Measurements from ENCODE around the gene HSPA2.
"Not testable (repeated sequence)": the region's sequence is repeated elsewhere in the genome, so short reads cannot be mapped to it uniquely, and the experiment has no call there.

The HSPA2 gene

GRCh38 chr14:64550621-64551333 lies 10.2 kb downstream of the HSPA2 start:
- H3K4me3 ChIP-seq (ENCODE audit: low read length), result peak overlapping the region; percentile 69

GRCh38 chr14:64554556-64554955 lies 14.0 kb downstream of the HSPA2 start:
- Histone ChIP-seq H3K4me3 (ENCODE audit: low read length) (no peak overlapping the region), H3K9ac (ENCODE audit: low read length) (no peak overlapping the region)

More at GRCh38 chr14:64550621-64551333, 10.2 kb downstream of the HSPA2 start:
- H3K4me1 ChIP-seq (ENCODE audit: control insufficient read depth, insufficient read depth, low read length), result peaks cover 2% of the 10 kb centered on the region
- H3K27ac ChIP-seq (ENCODE audit: low read depth, low read length), result no peak overlapping the region
- H3K36me3 ChIP-seq (ENCODE audit: control insufficient read depth, insufficient read depth, low read length), result no peaks in the 10 kb centered on the region
- H3K9ac ChIP-seq (ENCODE audit: low read length), result no peak overlapping the region
- no peaks in the 10 kb centered on the region for H3K27me3 ChIP-seq (ENCODE audit: control insufficient read depth, insufficient read depth, low read length)

GRCh38 chr14:64556526-64556925 lies 16.0 kb downstream of the HSPA2 start:
- H3K4me3 ChIP-seq (ENCODE audit: low read length), result no peak overlapping the region
- no peaks in the 10 kb centered on the region for H3K27me3 ChIP-seq (ENCODE audit: control insufficient read depth, insufficient read depth, low read length)
- H3K4me1 ChIP-seq (ENCODE audit: control insufficient read depth, insufficient read depth, low read length), result no peaks in the 10 kb centered on the region
- no peak overlapping the region for H3K27ac ChIP-seq (ENCODE audit: low read depth, low read length)
- H3K9ac ChIP-seq (ENCODE audit: low read length), result no peak overlapping the region
- H3K36me3 ChIP-seq (ENCODE audit: control insufficient read depth, insufficient read depth, low read length), result no peaks in the 10 kb centered on the region

More at GRCh38 chr14:64554556-64554955, 14.0 kb downstream of the HSPA2 start:
- no peaks in the 10 kb centered on the region for H3K36me3 ChIP-seq (ENCODE audit: control insufficient read depth, insufficient read depth, low read length)
- peaks cover under 1% of the 10 kb centered on the region for H3K4me1 ChIP-seq (ENCODE audit: control insufficient read depth, insufficient read depth, low read length)
- H3K27me3 ChIP-seq (ENCODE audit: control insufficient read depth, insufficient read depth, low read length), result no peaks in the 10 kb centered on the region
- H3K27ac ChIP-seq (ENCODE audit: low read depth, low read length), result no peak overlapping the region

- H3K27me3 ChIP-seq (ENCODE audit: control insufficient read depth, insufficient read depth, low read length); H3K27ac ChIP-seq (ENCODE audit: low read depth, low read length); H3K36me3 ChIP-seq (ENCODE audit: control insufficient read depth, insufficient read depth, low read length); H3K4me1 ChIP-seq (ENCODE audit: control insufficient read depth, insufficient read depth, low read length); H3K9ac ChIP-seq (ENCODE audit: low read length); H3K4me3 ChIP-seq (ENCODE audit: low read length): not testable (repeated sequence)
These were observed 17.7 kb downstream of the HSPA2 start for GRCh38 chr14:64558216-64558615.

- peaks cover 4% of the 10 kb centered on the region for H3K4me1 ChIP-seq (ENCODE audit: control insufficient read depth, insufficient read depth, low read length)
- H3K4me3 ChIP-seq (ENCODE audit: low read length), result no peak overlapping the region
- H3K36me3 ChIP-seq (ENCODE audit: control insufficient read depth, insufficient read depth, low read length), result no peaks in the 10 kb centered on the region
- no peak overlapping the region for H3K27ac ChIP-seq (ENCODE audit: low read depth, low read length)
- H3K27me3 ChIP-seq (ENCODE audit: control insufficient read depth, insufficient read depth, low read length), result no peaks in the 10 kb centered on the region
- no peak overlapping the region for H3K9ac ChIP-seq (ENCODE audit: low read length)
These were observed 21.1 kb downstream of the HSPA2 start for GRCh38 chr14:64561631-64562030.

GRCh38 chr14:64562436-64562835 lies 21.9 kb downstream of the HSPA2 start:
- Histone ChIP-seq H3K36me3 (ENCODE audit: control insufficient read depth, insufficient read depth, low read length) (no peaks in the 10 kb centered on the region), H3K27me3 (ENCODE audit: control insufficient read depth, insufficient read depth, low read length) (no peaks in the 10 kb centered on the region), H3K27ac (ENCODE audit: low read depth, low read length) (no peak overlapping the region), H3K9ac (ENCODE audit: low read length) (no peak overlapping the region), H3K4me3 (ENCODE audit: low read length) (no peak overlapping the region), H3K4me1 (ENCODE audit: control insufficient read depth, insufficient read depth, low read length) (peaks cover 10% of the 10 kb centered on the region)

- no peak overlapping the region for H3K4me3 ChIP-seq (ENCODE audit: low read length)
- H3K4me1 ChIP-seq (ENCODE audit: control insufficient read depth, insufficient read depth, low read length), result peaks cover 15% of the 10 kb centered on the region
- H3K27ac ChIP-seq (ENCODE audit: low read depth, low read length), result no peak overlapping the region
- no peaks in the 10 kb centered on the region for H3K36me3 ChIP-seq (ENCODE audit: control insufficient read depth, insufficient read depth, low read length)
- H3K27me3 ChIP-seq (ENCODE audit: control insufficient read depth, insufficient read depth, low read length), result no peaks in the 10 kb centered on the region
- H3K9ac ChIP-seq (ENCODE audit: low read length), result no peak overlapping the region
These were observed 23.2 kb downstream of the HSPA2 start for GRCh38 chr14:64563696-64564095.

- no peaks in the 10 kb centered on the region for H3K27me3 ChIP-seq (ENCODE audit: control insufficient read depth, insufficient read depth, low read length)
- peaks cover 20% of the 10 kb centered on the region for H3K4me1 ChIP-seq (ENCODE audit: control insufficient read depth, insufficient read depth, low read length)
- H3K27ac ChIP-seq (ENCODE audit: low read depth, low read length), result peak overlapping the region; percentile 85
- no peaks in the 10 kb centered on the region for H3K36me3 ChIP-seq (ENCODE audit: control insufficient read depth, insufficient read depth, low read length)
- peak overlapping the region; percentile 7 for H3K4me3 ChIP-seq (ENCODE audit: low read length)
- no peak overlapping the region for H3K9ac ChIP-seq (ENCODE audit: low read length)
These were observed 26.1 kb downstream of the HSPA2 start for GRCh38 chr14:64566651-64567122.

- Histone ChIP-seq H3K9ac (ENCODE audit: low read length) (no peak overlapping the region), H3K27ac (ENCODE audit: low read depth, low read length) (peak overlapping the region; percentile 11), H3K4me3 (ENCODE audit: low read length) (no peak overlapping the region), H3K36me3 (ENCODE audit: control insufficient read depth, insufficient read depth, low read length) (no peaks in the 10 kb centered on the region), H3K27me3 (ENCODE audit: control insufficient read depth, insufficient read depth, low read length) (no peaks in the 10 kb centered on the region), H3K4me1 (ENCODE audit: control insufficient read depth, insufficient read depth, low read length) (peaks cover 28% of the 10 kb centered on the region)
These were observed 28.6 kb downstream of the HSPA2 start for GRCh38 chr14:64569138-64569631.

GRCh38 chr14:64569646-64570045 lies 29.1 kb downstream of the HSPA2 start:
- not testable (repeated sequence) for H3K9ac ChIP-seq (ENCODE audit: low read length); H3K4me3 ChIP-seq (ENCODE audit: low read length)
- H3K4me1 ChIP-seq (ENCODE audit: control insufficient read depth, insufficient read depth, low read length), result peaks cover 28% of the 10 kb centered on the region

GRCh38 chr14:64572386-64573104 lies 32.0 kb downstream of the HSPA2 start:
- peaks cover 18% of the 10 kb centered on the region for H3K4me1 ChIP-seq (ENCODE audit: control insufficient read depth, insufficient read depth, low read length)
- H3K36me3 ChIP-seq (ENCODE audit: control insufficient read depth, insufficient read depth, low read length), result no peaks in the 10 kb centered on the region
- H3K27ac ChIP-seq (ENCODE audit: low read depth, low read length), result peak overlapping the region; percentile 84
- H3K27me3 ChIP-seq (ENCODE audit: control insufficient read depth, insufficient read depth, low read length), result no peaks in the 10 kb centered on the region
- H3K4me3 ChIP-seq (ENCODE audit: low read length), result no peak overlapping the region
- no peak overlapping the region for H3K9ac ChIP-seq (ENCODE audit: low read length)

More at GRCh38 chr14:64569646-64570045, 29.1 kb downstream of the HSPA2 start:
- H3K36me3 ChIP-seq (ENCODE audit: control insufficient read depth, insufficient read depth, low read length); H3K27me3 ChIP-seq (ENCODE audit: control insufficient read depth, insufficient read depth, low read length); H3K27ac ChIP-seq (ENCODE audit: low read depth, low read length): not testable (repeated sequence)

- Histone ChIP-seq H3K36me3 (ENCODE audit: control insufficient read depth, insufficient read depth, low read length) (no peaks in the 10 kb centered on the region), H3K4me3 (ENCODE audit: low read length) (no peak overlapping the region), H3K4me1 (ENCODE audit: control insufficient read depth, insufficient read depth, low read length) (peaks cover 18% of the 10 kb centered on the region), H3K27me3 (ENCODE audit: control insufficient read depth, insufficient read depth, low read length) (no peaks in the 10 kb centered on the region), H3K9ac (ENCODE audit: low read length) (no peak overlapping the region), H3K27ac (ENCODE audit: low read depth, low read length) (peak overlapping the region; percentile 84)
These were observed 32.6 kb downstream of the HSPA2 start for GRCh38 chr14:64573109-64573508.
